Measurements from ENCODE around the gene RNF10. TPM values are rescaled to one million over a fixed set of nuclear protein-coding genes. Genes with fewer than 3 reads are reported as not detected.

RNF10 gene
- total RNA-seq, 2 donors from 2014 or later, result 182 to 212 TPM

DNA sequence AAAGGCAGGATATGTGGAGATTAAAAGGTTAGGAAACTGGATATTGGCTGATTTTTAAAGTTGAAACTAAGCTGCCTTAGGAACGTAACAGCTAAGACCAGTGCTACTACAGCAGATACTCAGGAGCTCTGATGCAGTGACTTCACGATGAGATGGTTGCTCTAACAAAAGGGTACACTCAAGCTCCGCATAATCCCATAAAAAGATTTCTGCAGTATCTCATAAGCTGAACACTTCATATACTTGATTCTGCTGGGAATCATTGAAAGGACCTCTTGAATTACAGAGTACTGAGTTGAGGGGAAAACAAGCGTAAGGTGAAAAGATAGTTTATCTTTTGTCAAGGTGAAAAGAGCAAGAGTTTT, 3.7 kb downstream of the RNF10 start:
- peaks cover 90% of the 10 kb centered on the region for H3K36me3 Mint-ChIP-seq (ENCODE audit: low read depth)
- H3K4me3 Mint-ChIP-seq, result peak overlapping the region; percentile 91
- no peaks in the 10 kb centered on the region for H3K27me3 Mint-ChIP-seq
- H3K4me1 Mint-ChIP-seq, result peaks cover 22% of the 10 kb centered on the region
- no peak for ATAC-seq (replicated peaks)
- no peaks in the 10 kb centered on the region for H3K9me3 Mint-ChIP-seq
- H3K27ac Mint-ChIP-seq, result peak overlapping the region; percentile 98

DNA sequence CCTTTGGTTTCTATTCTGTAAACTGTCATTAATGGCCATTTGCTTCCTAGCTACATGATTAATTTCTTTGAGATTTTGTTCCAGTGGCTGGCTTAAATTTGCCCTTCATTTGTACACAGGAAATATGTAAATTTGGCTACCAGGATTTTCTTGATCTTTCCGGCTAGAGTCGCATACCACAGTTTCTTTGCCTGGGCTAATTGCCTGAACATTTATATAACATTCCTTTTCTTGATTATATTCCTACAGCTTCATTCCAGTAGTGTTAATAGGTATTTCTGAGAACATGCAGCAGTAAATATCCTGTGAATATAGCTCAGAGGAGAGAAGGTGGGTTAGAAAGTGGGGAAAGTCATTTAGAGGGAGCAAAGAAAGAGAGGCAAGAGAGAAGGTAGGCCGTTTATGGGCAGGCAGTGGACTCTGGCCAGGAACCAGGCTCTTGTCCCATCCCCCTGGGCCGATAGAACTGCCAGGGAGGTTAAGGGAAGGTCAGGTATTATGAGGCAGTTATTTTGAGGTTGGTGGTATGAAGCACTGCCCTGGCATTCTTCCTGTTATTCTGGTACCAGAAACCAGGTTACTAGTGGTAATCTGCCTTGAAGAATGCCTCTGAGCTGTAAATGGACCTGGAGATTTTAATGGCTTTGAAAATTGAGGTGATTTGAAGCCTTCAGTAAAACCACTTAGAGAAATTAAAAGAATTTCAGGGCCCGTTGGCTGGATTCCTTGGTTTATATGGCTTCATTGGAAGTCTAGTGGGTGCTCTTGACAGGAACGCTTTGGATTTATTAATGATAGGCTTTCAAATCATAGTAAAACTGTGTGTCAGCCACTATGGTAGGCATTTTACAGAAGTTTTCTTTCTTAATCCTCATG, 4.4 kb downstream of the RNF10 start:
- H3K36me3 Mint-ChIP-seq (ENCODE audit: low read depth), result peaks cover 97% of the 10 kb centered on the region

DNA sequence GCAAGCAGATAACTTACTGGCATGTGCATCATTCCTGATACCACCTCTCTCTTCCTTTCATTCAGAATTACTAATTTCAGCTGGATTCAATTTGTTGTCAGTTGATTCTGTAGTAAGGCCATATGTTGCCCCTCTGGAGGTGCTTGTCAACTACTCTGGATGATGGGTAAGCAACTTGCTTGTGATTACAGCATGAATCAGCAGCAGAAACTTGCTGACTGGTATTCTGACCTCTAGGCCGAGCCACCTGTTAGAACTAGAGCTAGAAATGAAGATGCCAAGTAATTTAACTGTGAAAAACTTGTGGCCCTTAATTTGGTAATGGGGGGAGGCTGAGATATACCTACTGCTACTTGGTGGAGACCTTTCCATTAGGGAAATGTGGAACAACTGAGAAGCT, 5.1 kb downstream of the RNF10 start:
- peak overlapping the region; percentile 91 for H3K4me3 Mint-ChIP-seq
- H3K36me3 Mint-ChIP-seq (ENCODE audit: low read depth), result peaks cover 100% of the 10 kb centered on the region
- H3K27me3 Mint-ChIP-seq, result no peaks in the 10 kb centered on the region
- ATAC-seq (replicated peaks), result peak; percentile 66
- peaks cover 22% of the 10 kb centered on the region for H3K4me1 Mint-ChIP-seq
- H3K27ac Mint-ChIP-seq, result peak overlapping the region; percentile 98
- H3K9me3 Mint-ChIP-seq, result no peaks in the 10 kb centered on the region

More for the DNA sequence above, 4.4 kb downstream of the RNF10 start:
- no peaks in the 10 kb centered on the region for H3K9me3 Mint-ChIP-seq
- peaks cover 22% of the 10 kb centered on the region for H3K4me1 Mint-ChIP-seq
- peak overlapping the region; percentile 98 for H3K27ac Mint-ChIP-seq
- peak overlapping the region; percentile 91 for H3K4me3 Mint-ChIP-seq
- ATAC-seq (replicated peaks), result no peak
- H3K27me3 Mint-ChIP-seq, result no peaks in the 10 kb centered on the region

DNA sequence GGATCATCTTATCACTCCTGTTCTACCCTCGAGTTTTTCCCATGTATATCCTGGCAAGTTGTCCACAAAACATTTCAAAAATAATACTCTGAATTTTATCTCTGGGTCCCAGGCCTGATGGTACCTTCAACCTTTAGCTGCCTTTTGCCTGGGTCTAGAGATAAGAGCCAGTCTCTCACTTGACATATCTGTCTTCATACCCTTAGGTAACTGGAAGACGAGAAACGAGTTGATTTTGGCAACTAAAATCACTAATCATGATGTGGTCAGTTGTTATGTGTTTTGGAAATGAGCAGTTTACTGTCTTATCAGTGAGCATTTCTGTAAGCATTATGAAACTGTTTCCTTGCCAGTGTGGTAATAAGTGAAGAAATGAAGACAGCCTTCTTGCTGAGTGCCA, 6.3 kb downstream of the RNF10 start:
- Mint-ChIP-seq H3K9me3 (no peaks in the 10 kb centered on the region), H3K4me3 (peak overlapping the region; percentile 91), H3K4me1 (peaks cover 22% of the 10 kb centered on the region), H3K27me3 (no peaks in the 10 kb centered on the region), H3K27ac (no peak overlapping the region), H3K36me3 (ENCODE audit: low read depth) (peaks cover 97% of the 10 kb centered on the region)
- peak; percentile 16 for ATAC-seq (replicated peaks)

DNA sequence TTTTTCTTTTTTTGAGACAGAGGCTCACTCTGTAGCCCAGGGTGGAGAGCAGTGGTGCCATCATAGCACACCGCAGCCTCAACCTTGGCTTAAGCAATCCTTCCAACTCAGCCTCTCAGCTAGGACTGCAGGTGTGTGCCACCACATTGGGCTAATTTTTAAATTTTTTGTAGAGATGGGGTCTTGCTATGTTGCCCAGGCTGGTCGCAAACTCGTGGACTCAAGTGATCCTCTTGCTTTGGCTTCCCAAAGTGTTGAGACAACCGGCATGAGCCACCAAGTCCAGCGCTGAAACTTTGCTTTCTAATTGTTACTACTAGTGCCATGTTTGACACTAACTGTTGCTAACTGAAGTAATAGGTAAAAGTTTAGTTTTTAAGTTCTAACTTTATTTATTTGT, 8.0 kb downstream of the RNF10 start:
- Mint-ChIP-seq H3K36me3 (ENCODE audit: low read depth) (peaks cover 80% of the 10 kb centered on the region), H3K27me3 (no peaks in the 10 kb centered on the region), H3K9me3 (no peaks in the 10 kb centered on the region), H3K27ac (no peak overlapping the region), H3K4me1 (peaks cover 22% of the 10 kb centered on the region), H3K4me3 (no peak overlapping the region)
- no peak for ATAC-seq (replicated peaks)

DNA sequence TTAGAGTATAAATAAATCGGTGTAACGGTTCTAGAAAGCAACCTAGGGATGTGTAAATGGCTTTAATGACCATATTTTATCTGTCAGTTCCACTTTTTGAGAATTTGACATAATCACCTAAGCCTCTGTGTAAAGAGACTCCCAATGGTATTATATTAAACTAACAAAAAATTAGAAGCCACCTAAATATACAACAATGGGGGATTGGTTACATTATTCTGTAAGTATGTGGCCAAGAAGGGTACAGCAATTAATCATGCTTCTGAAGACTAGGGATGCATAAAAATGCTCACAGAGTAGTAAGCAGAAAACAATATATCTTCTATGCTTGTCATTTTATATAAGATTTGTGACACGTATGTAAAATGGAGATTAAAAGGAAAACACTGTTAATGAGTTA, 10.5 kb downstream of the RNF10 start:
- Mint-ChIP-seq H3K4me3 (no peak overlapping the region), H3K9me3 (no peaks in the 10 kb centered on the region), H3K36me3 (ENCODE audit: low read depth) (peaks cover 55% of the 10 kb centered on the region), H3K4me1 (peaks cover 4% of the 10 kb centered on the region), H3K27ac (no peak overlapping the region), H3K27me3 (no peaks in the 10 kb centered on the region)
- ATAC-seq (replicated peaks), result no peak

DNA sequence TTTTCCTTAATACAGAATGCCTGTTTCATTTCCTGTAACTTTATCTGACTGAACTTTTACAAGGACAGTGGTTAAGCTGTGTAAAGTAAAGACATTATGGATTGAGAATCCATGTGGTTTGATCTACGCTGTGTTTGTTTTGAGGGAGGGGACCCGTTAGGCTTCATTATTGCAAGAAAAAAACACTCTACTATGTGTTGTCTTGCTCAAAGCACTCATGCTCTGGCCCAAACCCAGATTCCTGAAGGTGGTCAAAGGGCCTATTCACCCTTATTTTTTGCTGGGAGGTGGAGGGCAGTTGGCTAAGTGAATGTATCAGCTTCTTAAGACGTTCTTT, 11.9 kb downstream of the RNF10 start:
- ATAC-seq (replicated peaks), result no peak
- H3K4me3 Mint-ChIP-seq, result no peak overlapping the region
- no peaks in the 10 kb centered on the region for H3K27me3 Mint-ChIP-seq
- peaks cover 43% of the 10 kb centered on the region for H3K36me3 Mint-ChIP-seq (ENCODE audit: low read depth)
- no peak overlapping the region for H3K27ac Mint-ChIP-seq
- no peaks in the 10 kb centered on the region for H3K9me3 Mint-ChIP-seq
- H3K4me1 Mint-ChIP-seq, result no peaks in the 10 kb centered on the region

DNA sequence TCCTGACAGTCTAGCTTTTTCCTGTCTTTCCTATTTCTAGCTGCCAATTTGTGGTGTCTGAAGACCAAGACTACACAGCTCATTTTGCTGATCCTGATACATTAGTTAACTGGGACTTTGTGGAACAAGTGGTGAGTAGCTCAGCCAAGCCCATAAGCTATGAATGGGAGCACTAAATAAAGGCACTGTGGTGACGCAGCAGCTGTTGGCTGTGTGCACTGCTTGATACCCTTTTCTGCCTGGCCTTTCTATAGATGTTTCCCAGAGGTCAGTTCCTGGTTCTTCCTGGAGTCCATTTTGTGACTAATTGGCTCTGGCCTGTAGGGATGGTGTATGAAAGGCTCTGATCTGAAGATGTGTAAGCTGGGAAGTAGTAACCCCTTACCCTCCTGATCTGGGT, 20.5 kb downstream of the RNF10 start:
- H3K36me3 Mint-ChIP-seq (ENCODE audit: low read depth), result peaks cover 83% of the 10 kb centered on the region
- no peak for ATAC-seq (replicated peaks)
- H3K9me3 Mint-ChIP-seq, result no peaks in the 10 kb centered on the region

DNA sequence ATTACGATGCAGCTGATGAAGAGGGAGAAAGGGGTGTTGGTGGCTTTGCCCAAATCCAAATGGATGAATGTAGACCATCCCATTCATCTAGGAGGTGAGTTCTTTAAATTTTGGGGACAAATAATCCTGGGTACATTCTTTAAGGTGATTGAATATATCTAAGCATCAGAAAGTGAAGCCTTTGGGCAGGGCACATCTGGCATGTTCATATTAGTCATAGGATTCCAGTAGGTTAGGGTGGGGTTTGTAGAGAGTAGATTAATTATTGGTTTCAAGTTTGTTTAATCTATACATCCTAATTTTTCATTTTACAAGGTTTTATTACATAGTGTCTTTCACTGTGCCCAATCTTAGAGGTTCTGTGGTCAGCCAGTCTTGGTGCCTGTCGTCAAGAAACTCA, 23.4 kb downstream of the RNF10 start:
- no peaks in the 10 kb centered on the region for H3K9me3 Mint-ChIP-seq
- no peaks in the 10 kb centered on the region for H3K27me3 Mint-ChIP-seq
- no peak overlapping the region for H3K27ac Mint-ChIP-seq
- ATAC-seq (replicated peaks), result no peak
- H3K4me3 Mint-ChIP-seq, result no peak overlapping the region
- peaks cover 6% of the 10 kb centered on the region for H3K4me1 Mint-ChIP-seq
- H3K36me3 Mint-ChIP-seq (ENCODE audit: low read depth), result peaks cover 95% of the 10 kb centered on the region

More for the DNA sequence above, 20.5 kb downstream of the RNF10 start:
- H3K4me3 Mint-ChIP-seq, result no peak overlapping the region
- peaks cover 6% of the 10 kb centered on the region for H3K4me1 Mint-ChIP-seq
- H3K27me3 Mint-ChIP-seq, result no peaks in the 10 kb centered on the region
- H3K27ac Mint-ChIP-seq, result peak overlapping the region; percentile 56

DNA sequence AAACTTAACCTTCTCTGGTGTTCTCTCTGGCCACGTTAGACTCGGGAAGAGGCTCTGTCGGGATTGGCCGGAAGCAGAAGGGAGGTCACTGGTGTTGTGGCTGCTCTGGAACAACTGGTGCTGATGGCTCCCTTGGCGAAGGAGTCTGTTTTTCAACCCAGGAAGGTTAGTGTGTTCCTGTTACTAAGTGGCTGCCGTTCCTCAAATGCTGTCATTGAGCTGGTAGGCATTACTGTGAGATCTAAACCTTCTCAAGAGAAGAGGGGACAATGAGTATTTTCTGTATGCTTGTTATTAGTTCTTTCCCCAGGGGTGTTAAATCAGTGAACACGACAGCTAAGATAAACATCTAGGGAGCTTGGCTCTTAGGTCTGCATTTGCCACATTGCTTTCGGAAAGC, 28.8 kb downstream of the RNF10 start:
- no peak for ATAC-seq (replicated peaks)
- H3K9me3 Mint-ChIP-seq, result no peaks in the 10 kb centered on the region
- no peak overlapping the region for H3K4me3 Mint-ChIP-seq
- H3K27ac Mint-ChIP-seq, result peak overlapping the region; percentile 66
- H3K4me1 Mint-ChIP-seq, result no peaks in the 10 kb centered on the region
- no peaks in the 10 kb centered on the region for H3K27me3 Mint-ChIP-seq
- H3K36me3 Mint-ChIP-seq (ENCODE audit: low read depth), result peaks cover 99% of the 10 kb centered on the region

DNA sequence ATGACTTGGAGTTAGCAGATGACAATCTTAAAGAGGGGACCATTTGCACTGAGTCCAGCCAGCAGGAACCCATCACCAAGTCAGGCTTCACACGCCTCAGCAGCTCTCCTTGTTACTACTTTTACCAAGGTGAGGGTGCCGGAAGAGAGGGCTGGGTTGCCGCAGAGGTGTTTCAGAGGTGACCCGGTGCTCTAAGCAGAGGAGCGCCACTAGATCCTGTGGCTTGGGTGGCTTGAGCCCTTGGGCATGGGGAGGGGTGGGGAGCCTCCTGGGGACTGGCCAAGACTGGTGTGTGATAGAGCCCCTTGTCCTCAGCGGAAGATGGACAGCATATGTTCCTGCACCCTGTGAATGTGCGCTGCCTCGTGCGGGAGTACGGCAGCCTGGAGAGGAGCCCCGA, 29.3 kb downstream of the RNF10 start:
- peak overlapping the region; percentile 66 for H3K27ac Mint-ChIP-seq
- no peak for ATAC-seq (replicated peaks)
- no peaks in the 10 kb centered on the region for H3K9me3 Mint-ChIP-seq
- no peaks in the 10 kb centered on the region for H3K4me1 Mint-ChIP-seq
- H3K4me3 Mint-ChIP-seq, result no peak overlapping the region
- H3K36me3 Mint-ChIP-seq (ENCODE audit: low read depth), result peaks cover 100% of the 10 kb centered on the region
- H3K27me3 Mint-ChIP-seq, result no peaks in the 10 kb centered on the region

DNA sequence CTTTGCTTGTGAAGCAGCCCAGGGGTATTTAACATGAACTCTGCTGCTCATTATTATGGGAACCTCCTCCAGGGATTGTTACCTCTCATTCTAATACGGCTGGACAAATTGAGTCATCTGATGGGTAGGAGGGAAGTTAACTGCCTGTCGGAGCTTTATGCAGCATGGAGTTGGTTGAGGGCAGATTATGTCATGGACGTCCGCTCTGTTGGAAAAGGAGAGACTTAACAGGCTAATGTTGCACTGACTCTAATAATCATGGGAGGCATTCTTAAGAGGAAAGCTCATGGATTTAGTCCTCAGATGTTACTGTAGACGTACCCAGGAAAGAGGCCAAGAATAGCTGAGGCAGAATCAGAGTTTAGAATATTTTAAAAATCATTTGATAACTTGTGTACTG, 37.1 kb downstream of the RNF10 start:
- Mint-ChIP-seq H3K27me3 (no peaks in the 10 kb centered on the region), H3K4me3 (no peak overlapping the region), H3K36me3 (ENCODE audit: low read depth) (peaks cover 100% of the 10 kb centered on the region)

DNA sequence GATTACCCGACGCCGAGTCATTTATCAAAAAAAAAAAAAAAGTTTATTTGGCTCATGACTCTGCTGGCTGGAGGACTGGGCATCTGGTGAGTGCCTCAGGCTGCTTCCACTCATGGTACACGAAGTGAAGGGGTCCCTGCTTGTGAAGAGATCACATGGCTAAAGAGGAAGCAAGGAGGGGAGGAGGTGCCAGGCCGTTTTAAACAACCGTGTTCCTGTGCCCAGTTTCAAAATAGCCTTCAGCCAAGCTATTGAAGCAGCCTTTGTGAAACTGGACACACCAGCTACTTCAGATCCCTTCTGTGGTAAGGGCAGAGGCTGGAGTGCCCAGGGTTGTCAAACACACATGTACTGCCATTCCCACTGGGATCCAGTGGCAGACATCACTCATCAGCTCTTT, 39.4 kb downstream of the RNF10 start:
- H3K4me1 Mint-ChIP-seq, result peaks cover 4% of the 10 kb centered on the region
- H3K27ac Mint-ChIP-seq, result no peak overlapping the region
- no peaks in the 10 kb centered on the region for H3K27me3 Mint-ChIP-seq
- no peaks in the 10 kb centered on the region for H3K9me3 Mint-ChIP-seq
- no peak for ATAC-seq (replicated peaks)
- no peak overlapping the region for H3K4me3 Mint-ChIP-seq
- peaks cover 100% of the 10 kb centered on the region for H3K36me3 Mint-ChIP-seq (ENCODE audit: low read depth)

More for the DNA sequence above, 37.1 kb downstream of the RNF10 start:
- Mint-ChIP-seq H3K4me1 (peaks cover 4% of the 10 kb centered on the region), H3K9me3 (no peaks in the 10 kb centered on the region), H3K27ac (no peak overlapping the region)
- no peak for ATAC-seq (replicated peaks)

DNA sequence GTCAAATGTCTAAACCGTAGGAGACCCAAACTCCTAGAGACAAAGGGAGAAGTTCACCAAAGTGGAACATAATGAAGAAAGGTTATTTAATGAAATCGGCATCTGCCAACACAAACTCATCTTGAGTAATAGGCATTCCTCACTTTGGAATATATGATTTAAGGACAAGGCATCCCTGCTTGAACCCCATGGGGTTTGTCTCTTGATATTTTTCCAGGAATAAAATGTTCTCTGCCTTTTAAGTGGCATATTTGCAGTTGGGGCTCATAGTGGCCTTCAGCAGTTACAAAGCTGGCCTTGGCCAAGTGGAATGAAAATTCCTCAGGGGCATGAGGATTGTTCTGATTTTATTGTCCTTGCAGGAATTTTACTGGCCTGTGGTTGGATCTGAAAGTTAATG, 40.0 kb downstream of the RNF10 start:
- no peak overlapping the region for H3K4me3 Mint-ChIP-seq
- H3K4me1 Mint-ChIP-seq, result peaks cover 4% of the 10 kb centered on the region
- H3K9me3 Mint-ChIP-seq, result no peaks in the 10 kb centered on the region
- H3K27ac Mint-ChIP-seq, result peak overlapping the region; percentile 17
- no peaks in the 10 kb centered on the region for H3K27me3 Mint-ChIP-seq
- no peak for ATAC-seq (replicated peaks)
- peaks cover 100% of the 10 kb centered on the region for H3K36me3 Mint-ChIP-seq (ENCODE audit: low read depth)

DNA sequence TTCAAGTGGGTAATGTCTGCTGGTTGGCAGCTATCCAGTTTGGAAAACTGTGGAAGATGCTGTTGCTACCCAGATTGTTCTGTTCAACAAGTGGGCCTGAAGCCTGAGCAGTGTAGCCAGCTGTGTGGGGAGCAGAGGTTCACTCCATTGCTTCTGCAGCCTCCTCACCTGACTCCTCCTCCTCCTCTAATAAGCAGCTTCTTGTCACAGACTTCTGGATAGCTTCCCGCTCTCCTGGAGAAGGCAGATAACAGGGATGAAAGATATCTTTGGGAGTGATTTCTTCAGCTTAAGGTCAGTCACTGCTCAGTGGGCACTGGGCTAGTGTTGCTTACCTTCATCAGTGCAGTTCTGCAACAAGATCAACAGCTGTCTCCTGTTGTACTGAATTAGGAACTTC, 45.0 kb downstream of the RNF10 start:
- Mint-ChIP-seq H3K36me3 (ENCODE audit: low read depth) (peaks cover 66% of the 10 kb centered on the region), H3K9me3 (no peaks in the 10 kb centered on the region), H3K4me1 (peaks cover 21% of the 10 kb centered on the region), H3K4me3 (peak overlapping the region; percentile 100), H3K27ac (peak overlapping the region; percentile 68), H3K27me3 (no peaks in the 10 kb centered on the region)
- no peak for ATAC-seq (replicated peaks)

All from activated T-helper 17 cell treated with anti-CD3 and anti-CD28 coated beads, Interleukin-2, amount 50 U/mL, for 72 hours (primary cell).